HG02642 (cell line): Measurements from ENCODE around the gene FAM131A.

Source experiments
- ATAC-seq: cut with Tn5 transposase; IDR thresholded peaks from one replicate; pipeline ENCODE4 v1.9.1; 2021; ENCODE audit warnings: mild to moderate bottlenecking; ENCODE audit not compliant: unreplicated experiment, poor library complexity

Gene FAM131A

DNA sequence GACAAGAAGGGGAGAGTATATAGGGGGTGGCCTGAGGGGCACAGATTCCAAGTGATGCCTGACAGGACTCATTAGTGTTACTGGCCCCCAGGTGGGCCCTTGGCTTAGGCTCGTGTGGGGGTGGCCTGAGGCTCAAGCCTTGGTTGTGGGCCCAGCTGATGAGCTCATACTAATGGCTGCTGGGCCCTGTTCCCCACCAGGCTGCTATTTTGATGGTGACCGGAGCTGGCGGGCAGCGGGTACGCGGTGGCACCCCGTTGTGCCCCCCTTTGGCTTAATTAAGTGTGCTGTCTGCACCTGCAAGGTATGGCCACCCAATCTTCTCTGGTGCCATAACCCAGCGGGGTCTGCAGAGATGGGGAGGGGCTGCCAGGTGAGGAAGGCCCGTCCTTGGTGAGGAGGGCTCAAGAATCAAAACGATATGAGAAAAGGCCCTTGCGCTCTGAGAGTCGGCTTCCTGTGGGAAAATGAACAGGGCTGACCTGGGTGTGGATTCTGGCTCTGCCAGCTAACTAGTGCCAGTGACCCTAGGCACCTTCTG lies 49.8 kb downstream of the FAM131A start:
- no peak for ATAC-seq

DNA sequence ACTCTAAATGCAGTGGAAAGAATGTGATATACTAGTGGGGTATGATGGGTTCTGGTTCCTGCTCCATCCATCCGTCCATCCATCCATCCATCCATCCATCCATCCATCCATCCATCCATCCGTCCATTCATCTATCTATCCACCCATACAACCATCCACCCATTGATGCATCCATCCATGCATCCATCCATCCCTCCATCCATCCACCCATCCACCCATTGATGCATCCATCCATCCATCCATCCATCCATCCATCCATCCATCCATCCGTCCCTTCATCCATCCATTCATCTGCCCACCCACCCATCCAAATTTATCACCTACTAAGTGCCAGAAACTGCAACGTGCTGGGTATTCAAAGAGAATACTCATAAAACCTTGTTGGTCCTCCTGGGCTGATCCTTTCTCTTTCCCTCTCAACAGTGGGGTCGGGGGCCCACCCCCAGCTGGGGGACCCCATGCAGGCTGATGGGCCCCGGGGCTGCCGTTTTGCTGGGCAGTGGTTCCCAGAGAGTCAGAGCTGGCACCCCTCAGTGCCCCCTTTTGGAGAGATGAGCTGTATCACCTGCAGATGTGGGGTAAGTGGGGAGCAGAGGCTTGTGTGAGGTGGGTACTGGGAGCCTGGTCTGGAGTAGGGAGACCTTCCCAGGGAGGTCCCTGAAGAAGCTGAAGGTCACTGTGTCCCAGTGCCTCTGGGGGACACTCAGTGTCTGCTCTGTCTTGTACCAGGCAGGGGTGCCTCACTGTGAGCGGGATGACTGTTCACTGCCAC lies 51.0 kb downstream of the FAM131A start:
- ATAC-seq: no peak

DNA sequence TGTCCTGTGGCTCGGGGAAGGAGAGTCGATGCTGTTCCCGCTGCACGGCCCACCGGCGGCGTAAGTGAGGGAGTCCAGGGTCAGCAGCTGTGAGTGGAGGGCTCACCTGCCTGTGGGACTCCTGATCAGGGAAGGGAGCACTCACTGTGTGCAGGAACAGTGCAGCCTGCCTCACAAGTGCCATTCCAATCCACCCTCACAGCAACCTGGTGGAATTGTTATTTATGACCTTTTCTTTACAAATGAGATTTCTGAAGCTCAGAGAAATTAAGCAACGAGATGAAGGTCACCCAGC lies 51.5 kb downstream of the FAM131A start:
- ATAC-seq: no peak

DNA sequence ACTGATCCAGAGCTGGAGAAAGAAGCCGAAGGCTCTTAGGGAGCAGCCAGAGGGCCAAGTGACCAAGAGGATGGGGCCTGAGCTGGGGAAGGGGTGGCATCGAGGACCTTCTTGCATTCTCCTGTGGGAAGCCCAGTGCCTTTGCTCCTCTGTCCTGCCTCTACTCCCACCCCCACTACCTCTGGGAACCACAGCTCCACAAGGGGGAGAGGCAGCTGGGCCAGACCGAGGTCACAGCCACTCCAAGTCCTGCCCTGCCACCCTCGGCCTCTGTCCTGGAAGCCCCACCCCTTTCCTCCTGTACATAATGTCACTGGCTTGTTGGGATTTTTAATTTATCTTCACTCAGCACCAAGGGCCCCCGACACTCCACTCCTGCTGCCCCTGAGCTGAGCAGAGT lies 52.0 kb downstream of the FAM131A start:
- no peak for ATAC-seq

DNA sequence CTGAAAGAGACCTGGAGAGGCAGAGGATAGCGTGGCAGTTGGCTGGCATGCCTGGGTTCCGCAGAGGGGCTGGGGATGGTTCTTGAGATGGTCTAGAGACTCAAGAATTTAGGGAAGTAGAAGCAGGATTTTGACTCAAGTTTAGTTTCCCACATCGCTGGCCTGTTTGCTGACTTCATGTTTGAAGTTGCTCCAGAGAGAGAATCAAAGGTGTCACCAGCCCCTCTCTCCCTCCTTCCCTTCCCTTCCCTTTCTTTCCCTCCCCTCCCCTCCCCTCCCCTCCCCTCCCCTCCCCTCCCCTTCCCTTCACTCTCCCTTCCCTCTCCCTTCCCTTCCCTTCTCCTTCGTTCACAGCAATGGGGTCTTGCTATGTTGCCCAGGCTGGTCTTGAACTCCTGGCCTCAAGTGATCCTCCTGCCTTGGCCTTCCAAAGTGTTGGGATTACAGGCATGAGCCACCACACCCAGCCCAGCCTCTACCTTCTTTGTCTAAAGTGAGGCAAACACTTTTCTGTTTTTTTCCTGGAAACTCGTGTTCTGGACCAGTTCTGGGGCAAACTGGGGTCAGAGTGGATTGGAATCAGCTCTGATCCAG lies 52.6 kb downstream of the FAM131A start:
- ATAC-seq: no peak

DNA sequence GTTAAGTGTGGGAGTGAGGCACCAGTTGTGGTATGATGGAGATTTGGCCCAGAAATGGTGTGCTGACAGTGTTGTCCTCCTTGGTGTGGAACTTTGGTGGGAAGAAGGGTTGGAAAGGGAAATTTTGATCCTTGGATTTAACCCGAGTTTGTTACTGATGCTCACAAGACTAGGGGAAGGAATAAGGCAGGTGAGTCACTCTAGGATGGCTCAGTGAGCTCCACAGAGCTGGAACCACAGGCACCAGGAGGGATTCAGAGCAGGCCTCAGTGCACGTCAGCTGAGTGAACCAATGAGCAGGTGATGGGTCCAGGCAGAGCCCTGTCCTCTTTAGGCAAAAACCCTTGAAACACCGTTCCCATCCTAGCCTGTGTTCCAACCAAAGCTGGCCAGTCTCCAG lies 53.9 kb downstream of the FAM131A start:
- ATAC-seq: no peak

DNA sequence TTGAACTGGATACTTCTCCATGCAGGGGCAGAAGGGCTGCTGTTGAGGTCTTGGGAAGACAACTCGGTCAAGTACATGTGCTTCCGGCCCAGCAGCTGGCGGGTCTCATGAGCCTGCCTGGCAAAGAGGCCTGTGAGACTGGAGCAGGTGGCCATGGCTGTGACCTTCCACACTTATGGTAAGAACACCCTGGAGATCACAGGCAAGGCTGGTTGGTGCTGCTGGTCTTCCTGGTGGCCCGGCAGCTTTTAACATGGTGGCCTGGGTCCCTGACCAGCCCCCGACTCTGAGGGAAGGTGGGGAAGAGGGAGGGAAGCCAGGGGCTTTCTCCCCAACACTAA lies 57.9 kb downstream of the FAM131A start:
- ATAC-seq: no peak
